Activated CD8-positive, alpha-beta memory T cell treated with anti-CD3 and anti-CD28 coated beads for 24 hours (primary cell): Measurements from ENCODE around the gene EGFL6.
"Not testable (repeated sequence)": the region's sequence is repeated elsewhere in the genome, so short reads cannot be mapped to it uniquely, and the experiment has no call there.

Experiments used
- DNase-seq: peaks from one replicate; pipeline ENCODE4 v3.0.0-alpha.2; 2020

Gene EGFL6

DNA sequence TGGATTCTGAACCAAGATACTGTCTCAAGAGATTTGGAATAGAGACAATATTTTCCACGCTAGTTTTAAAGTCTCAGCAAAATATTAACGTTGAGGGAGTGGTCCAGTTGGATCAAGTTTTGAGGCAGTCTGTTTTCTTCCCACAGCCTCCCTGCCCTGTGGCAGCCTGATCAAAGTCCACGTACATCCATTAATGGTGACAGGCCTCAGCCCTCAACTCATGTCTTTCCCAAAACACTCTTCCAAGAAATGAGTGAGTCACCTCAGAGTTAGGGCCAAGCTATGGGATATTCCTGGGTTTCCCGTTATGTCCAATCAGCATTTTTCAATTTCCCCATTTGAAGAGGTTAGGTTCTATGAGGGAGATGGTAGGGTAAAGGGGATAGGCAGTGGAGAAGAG lies 28.5 kb downstream of the EGFL6 start:
- no peak for DNase-seq

DNA sequence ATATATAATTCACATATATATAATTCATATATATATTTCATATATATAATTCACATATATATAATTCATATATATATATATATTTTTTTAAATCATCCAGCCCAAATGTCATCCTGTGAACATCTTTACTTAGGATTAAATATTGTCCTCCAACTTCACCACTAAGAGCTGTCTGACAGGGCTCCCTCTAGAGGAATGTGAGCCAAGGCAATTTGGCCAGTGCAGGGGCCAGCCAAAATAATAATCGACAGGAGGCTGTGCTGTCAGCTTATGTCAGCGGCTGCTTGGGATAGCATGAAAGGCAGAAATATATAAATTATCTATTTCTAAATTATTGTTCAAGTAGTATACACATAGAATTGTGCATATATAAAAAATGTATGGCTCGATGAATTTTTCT lies 29.5 kb downstream of the EGFL6 start:
- no peak for DNase-seq

DNA sequence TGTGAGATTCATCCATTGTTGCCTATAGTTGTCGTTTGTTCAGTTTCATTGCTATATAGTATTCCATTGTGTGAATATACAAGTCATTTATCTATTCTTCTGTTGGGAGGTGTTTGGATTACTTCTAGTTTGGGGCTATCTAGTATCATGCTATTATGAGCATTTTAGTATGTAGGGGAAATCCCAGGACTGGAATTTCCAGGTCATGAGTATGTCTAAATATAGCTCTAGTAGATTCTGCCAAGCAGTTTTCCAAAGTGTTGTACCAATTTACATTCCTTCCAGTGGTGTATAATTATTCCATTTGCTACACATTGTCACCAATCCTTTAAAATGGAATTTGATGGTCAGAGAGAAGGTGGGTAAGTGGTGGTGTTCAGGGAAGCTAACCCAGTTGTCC lies 30.1 kb downstream of the EGFL6 start:
- no peak for DNase-seq

DNA sequence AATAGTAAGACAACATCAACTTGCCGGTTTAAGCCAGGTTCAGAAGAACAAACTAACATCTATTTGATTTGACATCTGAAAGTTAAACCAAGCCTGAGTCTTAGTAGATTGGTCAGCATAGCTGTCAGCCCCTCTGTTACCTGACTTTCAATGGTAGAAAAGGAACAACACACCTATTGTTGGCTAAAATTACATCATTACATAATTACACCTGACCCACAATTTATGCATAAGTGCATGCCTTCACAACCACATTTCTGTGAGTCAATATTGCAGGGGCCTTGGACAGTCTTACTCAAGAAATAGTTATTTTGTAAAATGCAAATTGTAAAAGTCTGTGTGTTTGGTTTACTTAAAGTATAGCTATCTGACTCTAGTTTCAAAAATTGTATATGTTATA lies 36.2 kb downstream of the EGFL6 start:
- DNase-seq, result no peak

DNA sequence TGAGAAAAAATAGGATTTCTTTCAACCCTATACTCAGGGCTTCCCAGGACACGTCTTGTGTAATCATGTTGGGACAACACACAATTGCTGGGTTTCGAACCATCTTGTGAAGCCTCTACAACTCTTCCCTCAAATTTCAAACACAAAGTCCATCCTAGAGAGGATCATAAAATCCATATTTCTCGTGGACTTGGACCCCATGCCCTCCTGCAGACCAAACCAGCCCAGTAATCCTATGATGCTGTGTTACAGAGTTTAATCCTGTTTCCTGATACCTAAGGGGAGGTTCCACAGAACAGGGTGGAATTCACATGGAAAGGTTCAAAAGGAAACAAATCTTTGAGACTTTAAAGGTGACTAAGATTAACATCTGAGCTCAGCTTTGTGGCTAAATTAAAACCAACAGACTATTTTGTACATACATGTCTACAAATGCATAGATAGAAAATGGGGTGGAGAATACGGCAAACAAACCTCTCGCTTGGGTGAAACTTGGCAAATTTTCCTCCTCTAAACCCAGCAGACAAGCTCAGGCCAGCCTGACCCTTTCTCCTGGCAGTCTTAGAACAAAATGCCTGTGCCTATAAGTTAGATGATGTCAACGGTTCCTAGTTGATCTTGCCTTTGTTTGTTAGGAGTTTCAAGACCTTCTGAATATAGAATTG lies 38.1 kb downstream of the EGFL6 start:
- no peak for DNase-seq

DNA sequence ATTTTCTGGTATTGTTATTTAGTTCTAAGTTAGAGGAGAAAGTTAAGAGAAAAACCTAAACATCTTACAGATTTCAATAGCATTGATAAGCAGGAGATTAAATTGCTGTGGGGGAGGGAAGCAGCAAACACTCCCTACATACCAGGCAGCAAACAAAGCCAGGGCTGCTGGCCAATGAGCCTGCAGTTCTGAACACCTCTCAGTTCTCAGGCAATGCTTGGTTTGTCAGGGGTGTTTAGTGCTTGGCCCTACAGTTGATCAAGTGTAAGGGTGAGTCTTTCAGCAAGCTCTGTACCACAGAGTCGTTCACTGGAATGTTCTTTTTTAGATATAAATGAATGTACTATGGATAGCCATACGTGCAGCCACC lies 38.6 kb downstream of the EGFL6 start:
- DNase-seq, result no peak

DNA sequence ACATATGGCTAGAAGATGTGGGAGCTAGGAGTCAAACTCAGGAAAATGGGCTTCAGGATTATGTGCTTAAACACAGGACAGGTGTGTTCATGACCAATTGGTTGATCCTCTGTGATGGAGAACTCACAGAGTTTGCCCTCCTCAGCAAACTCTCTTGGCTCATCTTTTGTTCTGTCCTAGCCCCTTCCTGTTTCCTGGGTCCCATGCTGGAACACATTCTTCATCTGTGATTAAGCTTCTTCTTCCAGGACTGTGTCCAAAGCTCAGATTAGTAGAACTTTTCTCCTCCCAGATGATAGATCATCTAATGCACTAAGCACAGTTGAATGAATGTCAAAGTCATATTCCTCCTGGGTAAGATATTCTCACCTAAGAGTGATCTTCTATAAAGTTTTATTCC lies 44.8 kb downstream of the EGFL6 start:
- DNase-seq, result no peak

DNA sequence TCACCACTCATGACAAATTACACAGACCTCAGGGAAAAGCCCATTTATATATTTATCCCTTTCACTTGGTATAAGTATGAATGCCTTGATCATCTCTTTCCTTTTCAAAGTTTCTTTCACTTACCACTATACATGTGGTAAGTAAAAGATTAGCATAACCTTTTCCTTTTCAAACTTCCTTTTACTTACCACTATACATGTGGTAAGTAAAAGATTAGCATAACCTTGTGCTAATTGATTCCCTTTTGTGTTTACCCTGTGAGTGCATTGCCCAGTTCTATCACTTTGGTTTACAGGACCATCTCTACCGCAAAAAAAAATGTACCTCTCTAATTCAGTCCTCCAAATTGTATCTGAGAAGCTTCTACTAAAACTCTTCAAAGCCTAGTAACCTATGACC lies 50.8 kb downstream of the EGFL6 start:
- no peak for DNase-seq

DNA sequence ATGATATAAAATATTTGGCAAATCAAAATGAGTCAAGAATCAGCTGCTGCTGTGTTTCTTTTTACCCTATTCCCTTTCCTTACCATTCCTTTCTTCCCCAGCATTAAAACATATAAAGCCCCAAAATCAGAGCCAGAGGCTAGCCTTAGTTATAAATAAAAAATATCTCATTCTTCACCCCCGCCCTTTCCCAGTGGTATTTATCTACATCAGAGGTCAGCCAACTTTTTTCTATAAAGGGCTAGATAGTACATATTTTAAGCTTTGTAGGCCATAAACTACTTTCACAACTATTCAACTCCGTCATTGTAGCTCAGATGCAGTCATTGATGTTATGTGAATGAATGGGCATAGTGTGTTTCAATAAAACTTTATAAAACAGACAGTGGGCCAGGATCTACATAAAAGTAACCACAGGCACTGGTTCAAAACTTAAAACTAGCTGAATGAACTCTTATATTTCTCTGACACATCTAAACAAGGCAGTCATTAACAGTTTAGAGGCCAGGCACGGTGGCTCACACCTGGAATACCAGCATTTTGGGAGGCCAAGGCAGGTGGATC lies 53.1 kb downstream of the EGFL6 start:
- no peak for DNase-seq

DNA sequence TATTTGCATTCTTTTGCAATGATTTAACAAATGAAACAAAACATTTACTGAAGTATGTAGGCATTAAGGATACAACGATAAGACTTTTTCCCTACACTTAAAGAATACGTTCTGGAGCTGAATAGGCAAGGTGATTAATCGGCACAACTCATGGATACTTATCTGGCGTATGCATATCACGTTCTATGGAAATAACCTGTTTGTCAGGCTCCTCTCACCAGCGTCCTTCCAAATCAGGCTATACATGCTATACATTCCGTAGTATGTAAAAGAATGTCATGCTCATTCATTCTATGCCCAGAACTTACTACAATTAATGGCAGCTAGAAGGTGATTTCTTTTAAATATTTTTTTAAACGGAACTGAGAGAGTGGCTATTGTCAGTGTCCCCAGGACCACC lies 57.9 kb downstream of the EGFL6 start:
- no peak for DNase-seq

DNA sequence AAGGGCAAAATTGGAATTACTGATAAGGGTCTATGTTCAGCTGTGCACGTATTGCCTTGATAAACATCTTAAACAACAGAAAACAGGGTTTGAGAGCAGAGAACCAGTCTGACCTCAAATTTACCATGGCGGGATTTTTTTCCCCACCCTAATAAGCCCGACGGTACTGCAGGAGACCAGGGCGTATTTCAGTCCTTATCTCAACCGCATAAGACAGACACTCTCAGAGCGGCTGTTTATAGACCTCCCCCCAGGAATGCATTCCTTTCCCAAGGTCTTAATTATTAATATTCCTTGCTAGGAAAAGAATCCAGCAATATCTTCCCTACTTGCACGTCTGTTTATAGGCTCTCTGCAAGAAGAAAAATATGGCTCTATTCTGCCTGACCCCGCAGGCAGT lies 67.8 kb downstream of the EGFL6 start:
- DNase-seq, result not testable (repeated sequence)

DNA sequence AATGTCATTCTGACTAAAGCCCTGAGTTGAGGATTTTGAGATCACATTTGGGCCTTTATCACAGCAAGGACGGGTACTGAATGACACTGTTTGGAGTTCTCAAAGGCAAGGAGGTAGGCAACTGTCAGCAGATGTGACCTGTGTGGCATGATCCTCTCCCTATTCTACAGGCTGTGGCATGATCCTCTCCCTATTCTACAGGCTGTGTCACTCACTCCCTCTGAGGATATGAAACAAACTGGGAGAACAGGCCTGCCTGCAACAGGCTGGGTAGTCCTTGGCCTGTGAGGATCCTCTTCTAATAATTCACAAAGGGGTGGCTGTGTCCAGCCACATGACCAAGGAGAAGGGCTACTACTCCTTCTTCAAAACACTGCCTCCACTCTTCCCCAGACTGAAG lies 68.6 kb downstream of the EGFL6 start:
- DNase-seq, result no peak

DNA sequence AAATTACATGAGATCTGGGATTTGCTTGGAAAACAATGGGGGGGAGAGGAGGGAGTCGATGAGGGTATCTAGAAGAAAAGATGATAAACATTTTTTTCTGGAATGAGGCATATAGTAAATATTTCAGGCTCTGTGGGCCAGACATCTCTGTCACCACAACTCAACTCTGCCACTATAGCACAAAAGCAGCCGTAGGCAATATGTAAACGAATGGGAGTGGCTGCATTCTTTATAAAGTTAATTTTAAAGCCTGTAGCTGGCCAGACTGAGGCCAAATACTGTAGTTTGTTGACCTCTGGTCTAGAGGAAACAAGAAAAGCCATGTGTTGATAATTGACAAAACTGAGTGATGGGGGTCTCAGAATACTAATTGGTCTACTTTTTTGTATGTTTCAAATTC lies 69.4 kb downstream of the EGFL6 start:
- DNase-seq, result no peak

DNA sequence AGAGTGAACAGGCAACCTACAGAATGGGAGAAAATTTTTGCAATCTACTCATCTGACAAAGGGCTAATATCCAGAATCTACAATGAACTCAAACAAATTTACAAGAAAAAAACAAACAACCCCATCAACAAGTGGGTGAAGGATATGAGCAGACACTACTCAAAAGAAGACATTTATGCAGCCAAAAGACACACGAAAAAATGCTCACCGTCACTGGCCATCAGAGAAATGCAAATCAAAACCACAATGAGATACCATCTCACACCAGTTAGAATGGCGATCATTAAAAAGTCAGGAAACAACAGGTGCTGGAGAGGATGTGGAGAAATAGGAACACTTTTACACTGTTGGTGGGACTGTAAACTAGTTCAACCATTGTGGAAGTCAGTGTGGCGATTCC lies 72.3 kb downstream of the EGFL6 start:
- not testable (repeated sequence) for DNase-seq

DNA sequence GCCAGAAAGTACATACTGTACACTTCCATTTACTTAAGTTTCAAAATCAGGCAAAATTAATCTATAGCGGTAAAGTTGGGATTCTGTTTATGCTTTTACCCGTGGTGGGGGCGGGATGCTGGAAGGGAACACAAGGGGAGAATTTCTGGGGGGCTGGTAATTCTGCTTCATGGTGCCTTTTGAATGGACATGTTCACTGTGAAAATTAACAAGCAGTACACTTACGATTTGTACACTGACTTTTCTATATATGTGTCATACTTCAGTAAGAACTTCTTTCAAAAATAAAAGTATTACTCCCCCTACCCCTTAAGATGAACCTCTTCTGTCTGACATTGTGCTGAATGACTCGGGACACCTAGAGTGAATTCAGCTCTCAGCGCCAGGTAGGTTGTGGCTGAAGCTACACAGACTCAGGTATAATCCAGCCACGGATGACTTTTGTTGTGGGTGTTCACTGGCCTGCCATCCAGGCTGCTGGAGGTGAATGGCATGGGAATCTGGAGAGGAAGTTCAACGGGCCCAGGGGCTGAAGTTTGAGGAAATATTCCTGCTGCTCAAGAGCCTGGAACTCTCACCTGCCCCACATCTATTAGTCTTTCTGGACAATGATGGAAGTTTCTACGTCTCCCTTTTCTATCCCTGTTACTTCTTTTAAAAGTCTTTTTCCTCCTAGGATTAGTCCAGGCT lies 76.2 kb downstream of the EGFL6 start:
- no peak for DNase-seq

DNA sequence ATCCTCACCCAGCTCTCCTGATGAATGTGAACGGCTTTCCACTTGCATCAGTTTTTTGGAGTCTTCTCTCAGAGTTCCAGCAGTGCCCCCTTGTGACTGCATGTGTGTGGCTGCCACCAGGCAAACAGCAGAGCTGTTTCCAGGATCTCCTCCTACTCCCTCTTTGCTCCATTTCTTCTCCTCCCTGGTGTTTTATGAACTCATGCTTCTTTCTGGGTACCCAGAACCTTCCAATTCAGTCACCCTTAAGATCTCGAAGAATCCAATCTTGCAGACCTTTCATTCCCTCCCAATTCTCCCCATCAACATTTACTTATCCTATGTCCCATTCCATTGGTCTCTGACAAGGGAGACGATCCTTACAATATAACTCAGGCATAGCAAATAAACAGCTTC lies 76.8 kb downstream of the EGFL6 start:
- DNase-seq, result no peak

DNA sequence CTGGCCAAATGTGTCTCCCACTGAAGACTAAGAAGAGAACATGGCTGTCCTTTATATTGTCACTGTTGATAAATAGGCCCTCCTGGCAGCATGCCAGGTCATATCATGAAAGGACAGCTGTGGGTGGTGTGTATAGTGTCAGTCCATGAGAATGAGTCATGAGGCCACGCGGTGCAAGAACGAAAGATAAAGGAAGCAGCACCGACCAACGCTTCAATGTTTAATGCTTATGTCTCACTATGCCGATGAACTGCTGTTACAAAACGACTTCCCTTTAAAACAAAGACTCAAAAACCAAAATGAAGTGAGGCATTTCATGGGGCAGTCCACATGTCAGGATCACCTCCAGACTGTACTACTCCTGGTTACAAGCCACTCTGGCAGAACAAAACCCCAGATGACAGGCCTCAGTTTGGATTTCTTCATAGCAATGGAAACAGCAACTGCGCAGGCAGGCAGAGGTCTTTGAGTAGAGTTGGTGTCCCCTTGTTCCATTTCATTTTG lies 78.4 kb downstream of the EGFL6 start:
- DNase-seq, result peak; percentile 73

DNA sequence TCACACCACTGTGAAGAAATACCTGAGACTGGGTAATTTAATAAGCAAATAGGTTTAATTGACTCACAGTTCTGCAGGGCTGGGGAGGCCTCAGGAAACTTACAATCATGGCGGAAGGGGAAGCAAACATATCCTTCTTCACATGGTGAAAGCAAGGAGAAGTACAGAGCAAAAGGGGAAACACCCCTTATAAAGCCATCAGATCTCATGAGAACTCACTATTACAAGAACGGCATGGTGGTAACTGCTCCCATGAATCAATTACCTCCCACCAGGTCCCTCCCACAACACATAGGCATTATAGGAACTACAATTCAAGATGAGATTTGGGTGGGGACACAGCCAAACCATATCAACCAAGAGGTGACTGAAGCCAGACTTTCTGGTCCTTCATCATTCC lies 78.9 kb downstream of the EGFL6 start:
- not testable (repeated sequence) for DNase-seq

DNA sequence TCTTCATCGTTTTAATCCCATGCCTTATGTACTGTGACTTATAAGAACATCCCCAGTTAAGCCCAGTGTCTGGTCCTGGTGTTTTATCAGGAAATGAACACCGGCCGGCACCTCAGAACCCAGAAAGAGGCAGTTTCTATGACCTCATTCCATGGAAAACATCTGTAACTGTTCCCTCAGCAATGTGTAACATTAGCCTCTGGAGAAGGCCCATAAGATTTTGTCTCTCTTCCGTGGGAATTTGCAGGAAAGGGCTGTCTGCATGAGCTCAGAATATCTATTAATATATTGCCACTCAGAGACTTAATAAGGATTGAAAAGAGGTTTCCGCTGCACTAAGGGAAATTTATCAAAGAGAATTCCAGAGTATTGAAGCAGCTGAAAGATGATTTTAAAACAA lies 80.4 kb downstream of the EGFL6 start:
- no peak for DNase-seq

DNA sequence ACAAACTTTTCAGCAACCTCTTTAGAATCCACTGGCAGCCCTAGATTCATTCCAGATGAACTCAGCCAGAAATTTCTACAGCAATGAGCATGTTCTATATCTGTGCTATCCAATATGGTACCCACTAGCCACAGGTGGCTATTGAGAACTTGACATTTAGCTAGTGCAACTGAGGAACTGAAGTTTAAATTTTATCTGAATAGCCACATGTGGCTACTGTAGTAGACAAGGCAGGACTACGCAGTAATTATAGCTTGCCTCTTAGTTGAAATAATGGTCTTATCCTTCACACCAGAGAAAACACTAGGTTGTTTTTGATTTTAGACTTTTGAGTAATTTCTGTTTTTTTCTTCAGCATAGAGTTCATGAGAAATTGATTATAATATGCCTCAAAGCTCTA lies 80.9 kb downstream of the EGFL6 start:
- DNase-seq, result no peak

DNA sequence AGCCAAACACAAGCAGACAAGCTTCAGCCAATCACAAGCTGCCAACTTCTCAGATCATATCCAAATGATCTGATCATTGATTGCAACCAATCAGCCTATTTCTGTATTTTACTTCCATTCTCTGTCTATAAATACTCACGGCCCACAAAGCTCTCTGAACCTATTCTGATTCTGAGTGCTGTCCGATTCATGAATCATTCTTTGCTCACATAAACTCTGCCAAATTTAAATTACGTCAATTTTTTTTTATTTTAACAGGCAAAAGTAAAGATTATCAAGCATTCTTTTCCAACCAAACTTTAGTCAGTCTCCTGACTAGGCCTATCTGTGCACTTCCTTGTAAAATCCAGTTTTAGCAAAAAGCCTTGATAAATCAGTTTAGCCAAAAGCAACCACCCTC lies 81.7 kb downstream of the EGFL6 start:
- no peak for DNase-seq

DNA sequence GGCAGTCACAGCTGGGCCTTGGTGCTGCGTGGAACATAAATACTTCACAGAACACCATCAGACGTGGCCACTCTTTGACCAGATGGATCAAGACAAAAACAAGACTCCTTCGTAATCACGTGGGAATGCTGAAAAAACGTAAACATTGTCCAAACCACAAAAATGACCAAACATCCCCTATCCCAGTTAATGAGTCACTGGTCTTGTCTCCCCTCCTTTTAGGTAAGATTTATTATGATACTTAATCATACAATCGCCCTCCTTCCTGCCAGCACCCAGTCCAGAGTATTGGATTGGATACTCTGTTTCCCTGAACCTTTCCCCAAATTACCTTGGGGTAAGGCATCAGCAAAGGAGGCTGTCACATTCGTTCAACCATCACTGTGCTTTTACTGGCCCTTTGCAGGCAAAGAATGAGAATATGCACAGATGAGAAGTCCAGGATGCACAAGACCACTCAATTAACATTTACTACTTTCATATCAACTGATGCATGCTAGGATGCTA lies 82.9 kb downstream of the EGFL6 start:
- DNase-seq, result no peak

DNA sequence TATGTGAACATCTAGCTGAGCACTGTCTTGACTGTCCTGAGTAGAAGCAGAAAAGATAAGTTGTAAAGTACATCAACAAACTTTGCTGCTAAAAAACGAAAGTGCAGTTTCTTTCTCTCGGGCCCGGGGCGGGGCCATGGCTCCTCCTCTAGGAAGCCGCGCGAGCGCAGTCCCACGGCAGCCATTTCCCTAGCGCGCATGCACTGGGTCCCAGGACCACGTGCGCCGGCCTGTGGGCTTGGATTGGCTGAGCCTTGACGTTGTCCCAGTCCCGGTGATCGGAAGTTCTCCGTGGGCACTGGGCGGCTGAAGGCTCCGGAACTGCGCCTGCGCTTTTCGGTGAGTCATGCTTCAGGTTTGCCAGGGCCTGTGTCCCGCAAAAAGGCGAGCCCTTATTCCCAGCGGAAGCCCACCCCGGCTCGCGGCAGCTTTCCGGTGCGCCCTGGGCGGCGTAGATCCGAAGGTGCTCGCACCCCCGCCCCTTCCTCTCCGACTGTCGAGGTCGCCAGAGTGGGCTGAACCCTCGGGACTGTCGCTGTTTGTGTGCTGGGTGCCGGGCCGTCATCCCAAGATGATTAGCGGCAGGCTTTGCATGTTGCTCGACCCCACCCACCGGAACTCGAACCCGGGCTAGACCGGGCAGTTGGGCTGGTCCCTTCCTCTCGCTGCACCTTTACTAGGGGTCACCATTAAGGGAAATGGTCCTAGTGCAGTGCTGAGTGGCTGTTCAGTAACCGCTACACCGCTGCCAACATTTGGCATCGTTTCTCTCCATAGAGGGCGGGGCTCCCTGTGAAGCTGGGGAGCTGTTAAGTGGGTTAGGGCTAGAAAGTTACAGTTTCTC lies 83.7 kb downstream of the EGFL6 start, which contains the start of gene TCEANC:
Gene TCEANC (plus strand): TSS at position 292 of the 844 bp plus-strand sequence. CDS start 9,368 bp downstream, outside the sequence.
- peak; percentile 98 for DNase-seq
